GM19043 (cell line): ENCODE data around the gene LCN12.

ENCODE experiments used
- ATAC-seq: cut with Tn5 transposase; IDR thresholded peaks from one replicate; pipeline ENCODE4 v1.9.1; 2021; ENCODE audit warnings: low read depth; ENCODE audit not compliant: unreplicated experiment

LCN12 gene

DNA sequence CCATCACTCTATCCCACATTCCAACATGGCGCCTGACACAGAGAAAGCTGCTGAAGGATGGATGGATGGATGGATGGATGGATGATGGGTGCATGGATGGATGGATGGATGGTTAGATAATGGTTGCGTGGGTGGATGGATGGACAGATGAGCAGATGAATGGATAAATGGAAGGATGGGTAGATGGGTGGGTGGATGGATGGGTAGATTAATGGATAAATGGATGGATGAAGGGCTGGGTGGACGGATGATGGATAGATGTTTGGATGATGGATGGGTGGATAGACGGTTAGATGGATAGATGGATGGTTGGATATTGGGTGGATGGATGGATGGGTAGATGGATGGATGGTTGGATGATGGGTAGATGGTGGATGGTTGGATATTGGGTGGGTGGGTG, 4.5 kb downstream of the LCN12 start:
- ATAC-seq, result no peak

DNA sequence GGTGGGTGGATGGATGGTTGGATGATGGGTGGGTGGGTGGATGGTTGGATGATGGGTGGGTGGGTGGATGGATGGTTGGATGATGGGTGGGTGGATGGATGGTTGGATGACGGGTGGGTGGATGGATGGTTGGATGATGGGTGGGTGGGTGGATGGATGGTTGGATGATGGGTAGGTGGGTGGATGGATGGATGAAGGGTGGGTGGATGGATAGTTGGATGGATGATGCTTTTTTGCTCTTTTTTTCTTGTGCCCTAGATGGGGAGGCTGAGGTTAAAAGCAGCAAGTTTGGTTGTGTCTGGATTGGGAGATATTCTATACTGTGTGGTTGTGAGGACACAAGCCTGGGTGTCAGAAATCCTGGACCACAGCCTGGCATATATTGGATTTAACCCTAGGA, 5.4 kb downstream of the LCN12 start:
- no peak for ATAC-seq

DNA sequence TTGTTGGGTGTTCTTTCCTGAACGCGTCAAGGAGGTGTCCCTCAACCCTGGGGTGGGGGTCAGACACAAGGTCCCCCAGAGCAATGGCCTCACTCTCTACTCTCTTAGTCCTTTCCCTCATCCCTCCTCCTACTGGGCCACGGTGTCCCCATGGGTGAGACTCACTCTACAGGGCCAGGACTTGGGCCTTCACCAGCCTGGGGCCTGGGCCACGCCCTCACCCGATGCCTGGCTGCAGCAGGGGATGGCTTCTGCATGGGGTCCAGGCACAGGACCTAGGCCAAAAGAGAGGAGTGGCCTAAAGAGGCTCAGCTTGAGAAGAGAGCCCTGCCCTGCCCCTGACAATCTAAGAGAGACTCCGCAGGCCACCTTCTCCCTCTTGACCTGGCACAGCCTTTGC, 5.8 kb downstream of the LCN12 start:
- ATAC-seq, result no peak

DNA sequence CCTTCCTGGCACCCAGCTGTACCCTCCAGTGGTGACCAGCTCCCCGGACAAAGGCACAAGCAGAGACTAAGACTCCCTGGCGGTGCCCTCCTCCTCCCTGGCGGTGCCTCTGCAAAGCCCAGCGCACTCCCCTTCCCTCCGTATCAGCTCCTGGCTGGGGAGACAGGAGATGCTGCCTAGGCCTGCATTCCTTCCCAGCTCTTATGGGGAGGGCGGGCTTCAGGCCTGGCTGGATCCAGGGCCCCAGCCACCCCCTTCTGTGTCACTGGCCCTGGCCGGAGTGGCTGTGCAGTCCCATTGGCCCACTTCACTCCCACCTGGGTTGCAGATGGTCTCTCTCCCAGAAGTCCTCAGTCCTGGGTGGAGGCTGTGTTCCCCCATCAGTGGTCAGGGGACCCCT, 6.4 kb downstream of the LCN12 start:
- no peak for ATAC-seq

DNA sequence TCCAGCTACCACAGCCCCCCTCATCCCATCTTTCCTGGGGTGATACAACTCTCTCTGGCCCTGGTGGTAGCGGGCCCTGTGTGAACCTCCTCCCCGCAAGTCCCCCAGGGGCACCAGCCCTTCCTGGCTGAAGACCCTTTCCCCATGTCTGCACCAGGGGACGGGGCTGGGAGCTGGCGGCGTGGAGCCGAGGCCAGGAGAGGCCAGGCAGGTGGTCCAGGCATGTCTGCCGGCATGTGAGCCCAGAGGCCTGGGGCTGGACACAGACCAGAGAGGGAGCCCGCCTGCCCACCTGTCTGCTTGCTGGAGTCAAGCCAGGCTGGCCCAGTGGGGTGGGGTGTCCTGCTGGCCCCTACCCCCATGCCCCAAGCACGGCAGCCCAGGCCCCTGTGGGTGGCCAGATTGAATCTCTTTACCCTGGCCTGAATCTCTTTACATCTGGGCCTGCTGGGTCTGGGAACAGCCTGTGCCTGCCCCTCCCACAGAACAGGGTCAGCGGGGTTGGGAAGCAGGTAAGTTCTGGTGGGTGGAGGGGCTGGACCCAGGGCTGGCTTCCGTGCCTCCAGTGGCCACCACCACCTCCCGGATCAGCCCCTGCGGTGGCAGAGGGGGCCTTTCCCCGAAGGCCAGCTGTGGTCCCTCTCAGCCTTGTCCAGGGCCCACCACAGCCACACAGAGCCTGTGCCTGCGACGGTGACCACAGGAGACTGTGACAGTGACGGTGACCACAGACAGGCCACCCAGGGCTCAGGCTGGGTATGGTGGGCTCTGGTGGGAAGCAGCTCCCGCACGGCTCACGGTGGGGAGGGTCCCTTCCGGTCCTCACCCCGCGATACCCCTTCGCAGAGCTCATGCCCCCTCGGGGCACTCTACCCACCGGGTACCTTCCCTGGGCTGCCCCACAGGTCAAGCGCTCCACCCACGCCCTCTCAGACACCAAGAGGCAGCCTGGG, 7.1 kb downstream of the LCN12 start:
- ATAC-seq, result no peak

DNA sequence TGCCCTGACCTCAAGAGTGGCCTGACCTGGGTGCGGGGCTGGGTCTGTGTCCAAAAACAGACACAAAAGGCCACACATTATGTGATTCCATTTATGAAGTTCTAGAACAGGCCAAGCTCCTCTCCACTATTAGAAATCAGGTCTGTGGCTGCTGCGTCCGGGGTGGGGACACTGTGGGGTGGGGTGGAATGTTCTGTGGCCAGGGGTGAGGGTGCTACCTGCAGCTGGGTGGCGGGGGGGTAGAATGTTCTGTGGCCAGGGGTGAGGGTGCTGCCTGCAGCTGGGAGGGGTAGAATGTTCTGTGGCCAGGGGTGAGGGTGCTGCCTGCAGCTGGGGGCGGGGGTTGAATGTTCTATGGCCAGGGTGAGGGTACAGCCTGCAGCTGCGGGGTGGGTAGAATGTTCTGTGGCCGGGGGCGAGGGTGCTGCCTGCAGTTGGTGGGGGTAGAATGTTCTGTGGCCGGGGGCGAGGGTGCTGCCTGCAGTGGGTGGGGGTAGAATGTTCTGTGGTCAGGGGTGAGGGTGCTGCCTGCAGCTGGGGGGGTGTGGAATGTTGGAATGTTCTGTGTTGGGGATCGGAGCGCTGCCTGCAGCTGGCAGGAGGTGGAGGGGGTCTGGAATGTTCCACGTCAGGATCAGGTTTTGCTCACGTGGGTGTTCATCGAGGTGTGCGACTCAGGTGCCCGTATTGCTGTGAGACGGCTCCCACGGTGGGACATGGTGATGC, 8.3 kb downstream of the LCN12 start:
- ATAC-seq, result no peak

DNA sequence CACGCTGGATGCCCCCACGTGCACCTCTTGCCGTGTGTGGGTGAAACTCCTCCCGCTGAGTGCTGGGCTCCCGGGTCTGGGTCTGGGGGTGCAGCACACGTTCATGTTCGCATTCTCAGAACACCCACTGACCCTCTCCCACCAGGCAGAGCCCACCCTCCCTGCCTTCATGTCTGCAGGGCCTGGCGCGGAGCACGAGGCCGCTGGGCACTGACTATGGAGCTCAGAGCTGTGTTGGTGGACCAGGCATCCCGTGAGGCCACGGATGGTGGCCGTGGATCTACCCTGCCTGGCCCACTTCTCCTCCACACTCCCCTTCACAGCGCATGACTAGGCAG, 8.8 kb downstream of the LCN12 start:
- no peak for ATAC-seq

DNA sequence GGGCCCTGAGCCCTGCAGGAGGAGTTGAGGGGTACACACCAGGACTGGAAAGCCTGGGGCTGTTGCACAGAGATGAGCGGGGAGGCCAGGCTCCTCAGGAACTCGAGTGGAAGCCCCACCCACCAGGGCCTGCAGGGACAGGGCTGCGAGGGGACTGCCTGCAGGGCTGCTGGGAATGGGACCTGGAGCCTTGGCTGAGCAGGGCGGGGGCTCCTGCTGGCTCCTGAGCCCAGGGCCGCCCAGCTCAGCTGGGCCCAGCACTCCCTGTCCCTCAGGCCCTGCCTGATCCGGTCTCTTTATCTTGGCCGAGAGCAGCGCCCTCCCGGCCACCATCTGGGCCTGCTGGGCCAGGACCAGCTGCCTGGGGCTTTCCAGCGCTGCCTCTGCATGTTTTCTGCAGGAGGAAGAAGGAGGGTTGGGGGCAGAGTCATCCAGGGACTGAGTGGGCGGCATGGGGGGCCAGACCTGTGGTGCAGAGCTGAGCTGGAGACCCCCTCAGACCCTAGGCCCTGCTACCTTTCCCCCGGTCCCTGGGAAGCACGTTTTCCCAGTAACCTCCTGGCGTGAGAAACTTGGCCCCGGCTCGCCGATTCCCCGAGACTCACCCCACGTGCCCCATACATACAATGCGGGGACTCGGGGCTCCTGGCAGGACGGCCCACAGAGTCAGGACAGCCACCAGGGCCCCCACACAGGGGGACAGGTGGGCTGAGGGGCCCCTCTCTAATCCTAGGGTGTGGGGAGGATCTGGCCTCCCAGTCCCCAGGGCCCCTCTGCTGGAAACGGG, 9.4 kb downstream of the LCN12 start:
- no peak for ATAC-seq

DNA sequence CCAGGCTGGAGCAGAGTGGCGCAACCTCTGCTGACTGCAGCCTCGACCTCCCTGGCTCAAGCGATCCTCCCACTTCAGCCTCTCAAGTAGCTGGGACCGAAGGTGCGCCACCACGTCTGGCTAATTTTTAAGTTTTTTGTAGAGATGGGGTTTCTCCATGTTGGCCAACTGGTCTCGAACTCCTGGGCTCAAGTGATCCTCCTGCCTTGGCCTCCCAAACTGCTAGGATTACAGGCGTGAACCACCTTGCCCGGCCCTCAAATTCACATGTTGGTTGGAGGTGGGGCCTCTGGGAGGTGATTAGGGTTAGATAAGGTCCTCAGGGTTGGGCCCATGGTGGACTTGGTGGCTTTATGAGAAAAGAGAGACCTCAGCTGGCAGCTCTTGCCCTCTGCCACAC, 10.1 kb downstream of the LCN12 start:
- no peak for ATAC-seq

DNA sequence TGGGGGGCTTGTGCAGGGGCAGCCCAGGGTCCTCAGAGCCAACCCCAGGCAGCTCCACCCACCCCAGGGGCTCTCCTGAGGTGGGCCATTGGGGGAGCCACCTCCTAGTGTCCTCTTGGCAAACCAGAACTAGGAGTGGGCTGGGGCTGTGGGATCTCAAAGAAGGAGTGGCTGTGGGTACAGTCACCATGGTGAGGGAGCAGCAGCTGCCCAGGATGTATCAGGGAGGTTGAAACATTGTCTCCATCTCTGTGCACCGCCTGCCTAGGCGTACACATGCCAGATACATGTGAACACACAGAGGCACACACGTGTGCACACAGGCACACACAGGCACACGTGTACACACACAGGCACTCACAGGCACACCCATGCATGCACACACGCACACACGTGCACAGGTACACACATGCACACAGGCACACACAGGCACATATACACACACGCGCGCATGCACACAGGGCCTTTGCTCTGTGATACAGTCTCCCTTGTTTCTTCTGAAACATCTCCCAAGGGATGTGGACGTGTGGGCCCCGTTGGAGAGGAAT, 10.7 kb downstream of the LCN12 start:
- ATAC-seq, result no peak

DNA sequence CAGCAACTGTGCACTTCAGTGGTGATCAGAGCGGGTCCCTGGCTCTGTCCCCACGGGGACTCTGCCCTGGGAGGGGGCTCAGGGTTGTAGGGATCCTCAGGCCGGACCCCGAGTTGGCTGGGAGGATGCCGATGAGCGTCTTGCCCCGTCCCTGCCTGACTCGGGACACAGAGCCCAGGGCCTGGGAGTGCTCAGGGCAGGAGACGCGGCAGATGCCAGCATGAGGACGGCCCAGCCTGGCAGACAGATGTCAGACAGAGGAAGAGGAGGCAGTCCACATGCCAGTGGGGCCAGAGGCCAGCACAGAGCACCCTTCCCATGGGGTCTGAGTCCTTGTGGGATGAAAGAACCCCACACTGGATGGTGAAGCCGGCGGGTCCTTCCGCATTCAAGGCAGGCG, 11.3 kb downstream of the LCN12 start:
- ATAC-seq, result no peak

DNA sequence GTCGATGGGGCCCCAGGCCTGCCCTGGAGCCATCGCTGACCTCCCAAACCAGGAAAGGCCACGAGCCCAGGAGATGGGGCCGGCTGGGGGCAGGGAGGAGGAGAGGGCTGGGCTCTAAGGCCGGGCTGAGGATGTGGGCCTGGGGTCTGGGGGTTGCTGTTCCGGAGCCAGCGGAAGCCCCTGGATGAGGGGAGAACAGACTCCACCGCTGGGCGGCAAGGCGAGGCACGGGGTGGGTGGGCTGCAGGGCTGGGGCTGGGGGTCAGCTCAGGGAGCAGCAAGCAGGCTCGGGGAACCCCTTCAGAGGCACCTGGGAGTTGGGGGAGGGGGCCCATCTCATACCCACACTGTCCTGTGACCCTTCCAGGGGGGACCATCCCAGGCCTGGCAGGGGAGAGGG, 11.7 kb downstream of the LCN12 start:
- ATAC-seq, result no peak

DNA sequence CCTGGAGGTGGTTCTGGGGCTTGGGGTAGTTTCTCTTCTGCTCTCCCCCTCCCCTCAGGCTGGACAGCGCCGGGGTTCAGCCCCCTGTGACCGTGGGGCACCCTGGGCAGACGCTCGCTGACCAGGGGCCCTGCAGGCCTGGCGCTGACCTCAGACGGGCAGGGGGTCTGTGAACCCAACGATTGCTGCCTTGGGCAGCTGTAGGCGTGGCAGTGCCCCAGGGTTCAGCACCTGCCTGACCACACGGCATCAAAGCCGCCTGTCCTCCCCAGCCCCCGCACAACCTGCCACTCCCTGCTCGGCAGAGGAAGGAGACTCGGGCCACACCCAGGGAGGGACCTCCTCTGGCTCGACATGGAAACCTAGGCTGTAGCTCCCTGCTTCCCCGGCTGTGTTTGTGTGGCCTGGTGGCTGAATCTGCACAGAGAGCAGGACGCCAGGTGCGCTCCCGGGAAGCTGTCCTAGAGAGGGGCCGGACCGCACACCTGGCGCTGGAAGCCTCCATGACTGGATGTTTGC, 12.2 kb downstream of the LCN12 start:
- ATAC-seq, result no peak

DNA sequence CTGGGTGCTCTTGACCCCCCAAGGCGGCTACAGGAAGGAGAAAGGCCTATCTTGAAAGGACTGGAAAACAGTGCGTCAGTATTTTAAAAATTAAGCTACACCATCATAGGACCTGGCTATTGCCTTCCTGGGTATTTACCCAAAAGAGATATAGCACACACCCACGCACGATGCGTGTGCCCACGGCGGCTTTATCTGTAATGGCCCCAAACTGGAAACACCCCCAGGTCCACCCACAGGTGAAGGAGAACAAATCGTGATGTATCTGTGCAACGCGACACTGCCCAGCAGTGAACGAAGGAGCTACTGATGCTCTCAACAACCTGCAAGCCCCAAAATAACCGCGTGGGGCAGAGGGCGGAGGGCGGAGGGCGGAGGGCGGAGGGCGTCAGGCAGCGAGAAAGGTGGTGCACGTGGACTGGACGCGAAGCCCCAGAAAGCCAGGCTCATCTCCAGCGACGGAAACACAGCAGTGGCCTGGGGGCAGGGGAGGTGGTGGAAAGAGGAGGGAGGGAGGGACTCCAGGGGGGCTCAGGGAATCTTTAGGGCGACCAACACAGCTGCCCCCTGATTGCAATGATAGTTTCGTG, 12.9 kb downstream of the LCN12 start:
- no peak for ATAC-seq

DNA sequence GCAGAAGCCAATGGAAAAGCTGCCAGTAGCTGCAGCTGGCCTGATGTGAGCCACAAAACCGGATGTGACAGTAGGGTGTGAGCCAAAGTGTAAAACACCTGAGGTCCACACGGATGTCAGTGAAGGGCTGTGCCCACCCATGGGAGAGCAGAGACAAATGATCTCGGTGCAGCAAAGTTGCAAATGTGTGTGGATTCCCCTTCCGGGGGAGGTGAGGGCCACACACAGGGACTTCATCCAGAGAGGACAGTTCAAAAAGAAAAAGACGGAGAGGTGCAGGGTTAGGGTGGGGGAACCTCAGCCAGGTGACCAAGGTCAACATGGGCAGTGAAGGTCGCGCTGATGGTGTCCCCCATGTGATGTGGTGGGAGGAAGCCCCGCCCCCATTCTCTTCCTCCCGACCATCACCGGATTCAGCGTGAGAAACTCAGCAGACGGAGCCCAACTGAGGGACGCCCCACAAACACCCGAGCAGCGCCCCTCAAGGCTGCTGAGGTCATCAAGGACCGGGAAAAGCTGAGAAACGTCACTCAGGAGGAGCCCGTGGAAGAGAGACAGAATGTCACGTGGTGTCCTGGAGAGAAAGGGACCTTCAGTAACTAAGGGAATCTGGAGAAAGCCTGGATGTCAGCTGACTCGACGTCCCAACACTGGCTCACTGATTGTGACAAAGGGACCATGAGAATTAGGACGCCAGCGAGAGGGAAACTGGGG, 13.9 kb downstream of the LCN12 start:
- no peak for ATAC-seq

DNA sequence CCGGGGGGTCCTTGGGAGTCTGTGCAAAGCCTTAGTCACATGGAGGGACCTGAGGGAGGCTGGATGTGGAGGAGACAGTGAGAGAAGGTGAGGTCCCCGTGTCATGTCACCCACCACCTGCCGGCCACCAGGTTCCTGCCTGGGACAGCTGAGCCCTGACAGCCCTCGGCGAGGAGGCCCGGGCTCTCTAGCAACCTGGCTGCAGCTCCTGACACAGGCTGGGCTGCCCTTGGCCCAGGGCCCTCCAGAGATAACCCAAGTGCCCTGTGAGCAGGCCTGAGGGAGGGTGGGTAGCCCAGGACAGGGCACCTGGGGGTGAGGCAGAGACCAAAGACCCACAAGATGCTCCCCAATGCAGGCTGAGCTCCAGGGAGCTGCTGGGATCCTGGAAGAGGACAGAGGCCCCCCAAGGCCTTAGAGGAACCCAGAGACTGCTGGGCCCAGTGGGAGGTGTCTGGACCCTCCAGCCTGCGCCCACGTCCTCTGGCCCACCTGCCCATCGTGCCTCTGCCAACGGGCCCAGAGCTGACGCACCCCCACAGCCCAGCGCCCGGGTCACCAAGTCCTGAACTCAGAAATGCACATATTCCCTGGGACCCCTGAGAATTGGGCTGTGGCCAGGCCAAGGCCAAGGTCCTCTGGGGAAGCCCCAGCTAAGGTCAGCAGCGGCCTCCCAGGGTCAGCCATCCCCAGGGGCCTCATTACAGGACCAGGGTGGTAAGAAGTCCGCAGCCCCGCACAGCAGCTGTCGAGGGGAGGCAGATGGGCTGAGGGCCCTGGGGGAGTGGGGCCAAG, 16.5 kb downstream of the LCN12 start:
- no peak for ATAC-seq

DNA sequence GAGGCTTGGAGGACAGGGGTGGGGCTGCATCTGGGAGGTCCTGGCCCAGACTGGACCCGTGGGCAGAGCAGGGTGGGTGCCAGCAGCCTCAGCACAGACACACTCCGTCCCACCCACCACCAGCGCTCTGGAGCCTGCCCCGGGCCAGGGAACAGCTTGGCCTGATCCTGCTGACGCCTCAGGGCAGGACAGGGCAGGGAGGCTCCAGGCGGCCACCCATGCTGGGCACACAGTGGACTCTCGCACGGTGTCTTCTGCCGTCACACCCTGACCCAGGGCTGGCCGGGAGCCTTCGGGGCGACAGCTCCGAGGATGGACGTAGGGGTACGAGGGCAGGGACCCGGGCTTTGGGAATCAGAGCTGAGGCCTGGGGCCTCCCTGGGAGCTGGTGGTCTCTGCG, 17.1 kb downstream of the LCN12 start:
- no peak for ATAC-seq

DNA sequence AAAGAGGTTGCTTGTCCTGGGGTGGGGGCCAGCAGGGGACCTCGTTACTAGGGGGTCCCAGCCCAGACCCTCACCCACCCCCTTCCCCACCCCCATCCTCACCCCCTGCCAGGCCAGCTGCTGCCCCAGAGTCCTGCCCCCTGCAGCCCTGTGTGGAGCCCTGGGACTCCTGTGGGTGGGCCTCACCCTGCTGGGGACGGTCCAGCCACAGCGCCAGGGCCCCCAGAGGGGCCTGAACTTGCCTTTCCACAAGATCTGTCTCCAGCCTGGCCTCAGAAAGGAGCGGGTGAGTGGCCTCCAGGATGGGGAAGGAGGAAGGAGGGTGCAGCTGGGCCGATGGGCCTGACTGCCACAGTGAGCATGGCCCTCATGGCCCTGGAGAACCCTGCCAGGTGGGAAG, 17.7 kb downstream of the LCN12 start:
- ATAC-seq, result no peak

DNA sequence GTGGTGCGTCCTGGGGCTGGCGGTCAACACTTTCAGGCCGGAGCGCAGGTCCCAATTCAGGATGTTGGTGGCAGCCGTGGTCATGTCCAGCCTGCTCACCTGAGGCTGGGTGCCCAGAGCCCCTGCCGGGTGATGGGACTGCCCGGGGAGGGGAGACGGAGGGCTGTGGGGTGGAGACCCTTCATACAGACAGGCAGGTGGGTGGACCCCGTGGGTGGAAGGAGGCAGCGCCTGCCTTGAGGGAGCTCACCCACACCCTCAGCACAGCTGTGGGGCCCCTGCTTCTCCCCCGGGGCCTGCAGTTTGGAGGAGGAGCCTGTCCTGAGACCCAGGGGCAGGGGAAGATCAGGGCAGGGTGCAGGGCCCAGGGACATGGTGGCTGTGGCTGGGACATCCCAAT, 18.3 kb downstream of the LCN12 start:
- no peak for ATAC-seq
